Islet of Langerhans (tissue), 1 donor: ENCODE results near the gene MTUS2.

Experiments used
- FAIRE-seq: peaks from one replicate; lab custom pipeline; 2011; peaks lifted over from hg19 to GRCh38; lab: Jason Lieb, UNC

MTUS2 gene

DNA sequence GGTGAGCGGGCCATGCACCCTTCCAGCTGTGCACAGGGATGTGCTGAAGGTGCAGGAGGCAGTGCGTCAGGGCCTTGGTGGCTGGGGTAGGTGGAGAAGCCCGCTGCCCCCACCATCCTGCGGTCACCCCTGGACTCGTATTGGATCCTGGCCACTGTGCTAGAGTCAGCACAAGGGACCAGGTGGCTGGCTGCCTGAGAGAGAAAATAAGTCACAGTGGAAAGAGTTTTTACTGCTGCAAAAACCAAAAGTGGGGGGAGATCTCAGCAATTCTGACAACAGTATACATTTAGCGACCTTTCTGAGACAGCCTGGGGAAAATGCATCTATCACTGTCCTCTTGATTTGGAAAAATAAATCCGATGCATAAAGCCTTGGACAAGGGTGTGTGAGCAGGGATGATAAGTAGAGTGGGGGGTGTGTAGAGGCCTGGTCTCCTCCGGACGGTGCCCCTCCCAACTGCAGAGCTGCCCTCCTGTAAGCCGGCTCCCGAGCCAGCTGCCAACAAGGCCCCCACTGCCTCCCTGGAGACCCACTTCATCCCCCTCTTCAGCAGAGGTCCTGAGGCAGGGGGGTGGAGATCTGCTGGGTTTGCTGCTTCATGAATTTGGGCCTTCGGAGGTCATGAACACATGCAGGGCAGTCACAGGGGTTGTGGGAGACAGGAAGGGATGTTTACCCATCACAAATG, 691.1 kb downstream of the MTUS2 start:
- FAIRE-seq, result no peak

DNA sequence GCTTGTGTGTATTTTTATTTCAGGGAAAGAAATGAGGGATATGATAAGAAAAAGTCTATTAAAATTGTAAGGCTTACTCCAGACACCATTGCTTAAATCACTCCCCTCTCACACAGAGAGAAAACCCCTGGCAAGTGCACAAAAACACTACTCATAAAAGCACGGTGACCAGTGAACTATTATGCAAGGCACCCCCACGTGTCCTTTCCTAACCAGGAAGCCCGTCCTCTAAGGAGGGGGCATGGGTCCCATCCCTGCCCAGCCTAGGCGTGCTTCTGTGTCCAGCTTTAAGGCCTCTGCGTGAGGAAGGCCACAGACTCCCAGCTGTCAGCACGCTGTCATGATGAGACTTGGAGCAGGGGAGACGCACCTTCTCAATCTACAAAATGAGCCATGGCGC, 691.8 kb downstream of the MTUS2 start:
- no peak for FAIRE-seq

DNA sequence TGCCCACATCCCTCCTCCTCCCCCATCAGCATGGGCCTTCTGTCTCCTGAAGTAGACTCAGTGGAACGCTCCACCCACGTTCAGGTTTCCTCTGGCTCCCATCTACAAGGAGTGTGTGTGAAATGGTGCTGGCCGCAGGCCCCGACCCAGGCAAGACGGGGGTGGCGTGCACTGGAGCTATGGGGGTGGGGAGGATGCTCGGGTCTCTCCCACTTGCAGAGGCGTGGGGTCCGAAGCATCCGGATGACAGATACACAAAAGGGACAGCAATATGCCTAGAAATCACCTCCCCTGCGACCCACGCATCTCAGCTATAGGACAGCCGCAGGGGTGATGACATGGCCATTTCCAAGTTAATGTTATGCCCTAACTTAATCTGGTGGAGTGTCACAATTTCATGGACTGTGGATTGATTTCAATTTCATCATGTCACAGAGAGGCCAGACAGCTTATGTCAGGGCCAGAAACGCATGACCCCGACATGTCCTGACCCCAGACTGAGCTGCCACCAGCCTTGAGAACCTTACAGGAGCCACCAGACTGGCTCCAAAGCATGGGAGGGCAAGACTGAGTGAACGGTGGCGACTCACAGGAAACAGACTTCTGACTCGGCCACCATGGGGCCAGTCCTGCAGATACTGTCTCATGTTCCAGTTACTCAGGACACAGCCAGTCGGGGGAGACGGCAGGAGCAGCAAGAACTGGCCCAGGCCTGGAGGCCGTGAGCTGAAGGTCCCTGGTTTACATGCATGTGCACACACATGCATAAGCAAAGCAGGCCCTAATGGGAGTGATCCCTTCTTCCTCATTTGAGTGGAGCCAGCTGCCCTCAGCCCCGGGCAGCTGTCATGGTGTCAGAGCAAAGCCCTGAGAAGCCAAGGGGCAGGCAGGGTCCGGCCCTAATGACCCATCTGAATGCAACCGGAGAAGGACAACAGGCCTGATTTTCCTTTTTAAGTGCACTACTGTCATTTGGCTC, 693.2 kb downstream of the MTUS2 start:
- FAIRE-seq, result no peak

DNA sequence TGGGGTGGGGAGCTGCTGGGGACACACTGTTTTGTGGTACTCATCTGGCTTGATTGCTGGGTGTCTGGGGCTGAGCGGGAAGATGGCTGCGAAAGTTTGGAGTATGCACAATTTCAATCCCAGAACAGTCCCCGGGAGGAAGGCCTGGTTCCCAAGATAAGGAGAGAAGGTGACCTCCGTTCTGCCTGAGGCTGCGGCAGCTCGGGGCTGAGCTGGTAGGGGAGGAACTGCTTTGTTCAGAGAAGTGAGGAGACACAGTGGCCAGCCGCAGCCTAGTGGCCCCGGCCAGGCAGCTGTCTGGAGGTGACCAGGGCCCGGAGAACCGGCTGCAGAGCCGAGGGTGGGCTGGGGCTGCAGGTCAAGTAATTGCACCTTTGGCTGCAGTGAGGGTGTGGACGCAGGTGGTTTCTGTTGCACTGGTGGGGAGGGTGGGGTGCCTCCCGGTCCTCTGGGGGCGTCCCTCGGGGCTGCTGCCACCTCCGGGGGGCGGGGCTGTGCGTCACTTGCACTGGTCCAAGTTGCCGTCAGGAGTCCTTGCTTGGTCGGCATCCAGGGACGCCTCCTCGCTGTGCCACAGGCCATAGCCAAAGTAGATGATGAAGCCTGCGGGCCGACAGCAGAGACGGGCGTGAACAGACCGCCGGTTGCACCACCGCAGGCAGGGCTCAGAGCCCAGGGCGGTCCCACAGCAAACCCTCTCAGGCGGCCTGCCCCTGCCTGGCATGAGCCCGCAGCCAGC, 694.0 kb downstream of the MTUS2 start:
- FAIRE-seq, result no peak

DNA sequence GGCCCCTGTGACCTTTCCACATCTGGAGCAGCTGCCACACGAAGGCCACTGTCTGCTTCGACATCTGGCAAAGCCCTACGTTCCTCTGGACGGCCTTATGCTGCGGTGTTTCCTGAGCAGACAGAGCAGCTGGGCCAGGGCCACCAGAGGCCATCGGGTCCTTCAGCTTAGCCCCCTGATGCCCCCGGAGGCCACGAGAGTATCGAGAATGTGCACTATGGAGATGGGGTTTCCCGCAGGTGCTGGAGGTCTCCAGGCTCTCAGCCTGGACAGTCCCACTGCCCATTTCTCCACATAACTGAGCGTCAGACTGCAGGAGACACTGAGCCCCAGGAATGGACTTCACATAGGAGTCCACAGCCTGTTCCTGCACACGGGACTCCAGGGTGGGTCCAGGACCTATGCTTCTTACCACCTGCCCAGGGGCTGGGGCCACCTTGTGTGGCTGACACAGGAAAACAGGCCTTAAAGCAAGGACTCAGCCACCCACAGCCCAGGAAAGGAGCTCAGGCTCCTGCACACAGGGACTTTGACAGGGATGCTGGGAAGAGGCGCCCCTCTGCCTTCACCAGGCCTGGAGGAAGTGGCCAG, 694.7 kb downstream of the MTUS2 start:
- no peak for FAIRE-seq

DNA sequence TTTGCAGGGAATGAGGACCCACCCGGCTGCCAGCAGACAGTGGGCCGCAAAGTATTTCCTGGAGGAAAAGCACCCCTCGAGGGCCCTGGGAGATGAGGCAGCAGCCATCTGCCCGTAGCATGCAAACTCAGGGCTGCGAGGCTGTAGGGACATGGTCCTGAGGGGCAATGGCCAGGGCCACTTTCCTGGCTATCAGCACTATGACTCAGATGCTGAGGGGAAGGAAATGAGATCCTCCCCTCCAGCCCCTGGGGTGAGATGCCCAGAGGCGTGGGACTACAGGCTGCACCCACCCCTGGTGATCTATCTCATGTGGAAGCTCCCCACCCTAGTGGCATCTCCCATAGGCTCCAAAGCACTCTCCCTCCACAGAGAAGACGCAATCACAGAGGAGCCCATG, 695.2 kb downstream of the MTUS2 start:
- no peak for FAIRE-seq

DNA sequence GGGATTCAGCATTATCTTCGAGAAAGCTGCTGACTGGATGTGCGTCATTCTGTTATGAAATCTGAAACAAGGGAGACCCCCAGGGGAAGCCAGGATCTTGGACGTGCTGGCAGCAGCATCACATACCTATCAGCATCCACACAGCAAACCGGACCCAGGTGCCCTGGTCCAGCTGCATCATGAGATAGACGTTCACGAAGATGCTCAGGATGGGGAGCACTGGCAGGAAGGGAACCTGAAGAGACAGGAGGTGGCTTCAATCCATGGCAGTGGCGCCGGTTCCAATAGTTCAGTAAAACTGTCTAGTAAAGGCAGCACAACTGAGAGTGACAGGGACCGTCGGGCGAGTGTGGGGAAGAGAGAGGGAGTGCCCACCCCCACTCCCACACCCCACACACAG, 695.9 kb downstream of the MTUS2 start:
- no peak for FAIRE-seq

DNA sequence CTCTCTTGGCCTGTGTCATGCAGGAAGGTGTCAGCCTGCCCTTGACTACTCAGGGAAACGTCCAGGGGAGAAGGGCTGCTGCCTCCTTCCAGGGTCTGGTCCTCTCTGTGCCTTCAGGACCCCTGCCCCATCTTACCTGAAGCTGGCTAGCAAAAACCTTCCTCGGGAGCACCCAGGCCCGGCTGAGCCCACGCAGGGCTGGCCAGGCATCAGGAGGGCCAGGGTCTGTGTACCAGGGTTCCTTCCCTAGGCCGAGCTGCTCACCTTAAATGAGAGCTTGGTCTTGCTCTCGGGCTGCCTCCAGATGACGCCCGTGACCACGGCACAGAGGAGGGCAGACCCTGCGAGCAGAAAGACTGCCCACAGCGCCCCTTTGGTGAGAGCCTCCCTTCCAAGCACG, 696.7 kb downstream of the MTUS2 start:
- FAIRE-seq, result no peak

DNA sequence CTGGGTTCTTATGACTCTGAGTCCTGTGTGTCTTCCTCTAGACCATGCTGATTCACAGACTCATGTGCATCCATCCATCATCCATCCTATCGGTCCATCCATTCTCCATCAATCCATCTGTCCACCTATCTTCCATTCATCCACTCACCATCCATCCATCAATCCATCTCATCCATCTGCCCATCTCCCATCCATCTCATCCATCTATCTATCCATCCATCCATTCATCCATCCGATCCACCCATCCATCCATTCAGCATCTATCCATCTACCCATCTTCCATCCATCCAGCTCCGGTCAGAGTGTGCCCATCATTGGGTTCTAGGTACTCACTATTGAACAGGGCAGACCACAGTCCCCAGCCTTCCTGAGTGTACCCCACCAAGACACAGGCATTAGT, 699.8 kb downstream of the MTUS2 start:
- no peak for FAIRE-seq

DNA sequence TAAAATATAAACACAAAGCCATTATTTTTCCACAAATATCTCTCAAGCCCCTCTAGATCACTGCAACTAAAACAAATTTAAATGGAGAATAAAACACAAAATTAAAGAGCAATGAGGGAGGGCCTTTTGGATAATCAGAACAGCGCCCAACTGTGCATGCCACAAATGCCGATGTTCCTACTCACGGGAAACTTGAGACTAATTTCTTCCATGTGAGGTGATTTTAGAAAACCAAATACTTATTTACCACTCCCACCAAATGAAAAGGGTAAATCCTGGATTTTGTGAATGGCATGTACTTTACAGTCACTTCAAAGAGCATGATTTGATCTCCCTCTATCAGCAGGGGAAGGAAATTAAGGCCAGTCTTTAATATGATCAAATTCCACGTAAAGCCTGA, 700.5 kb downstream of the MTUS2 start:
- FAIRE-seq, result no peak

DNA sequence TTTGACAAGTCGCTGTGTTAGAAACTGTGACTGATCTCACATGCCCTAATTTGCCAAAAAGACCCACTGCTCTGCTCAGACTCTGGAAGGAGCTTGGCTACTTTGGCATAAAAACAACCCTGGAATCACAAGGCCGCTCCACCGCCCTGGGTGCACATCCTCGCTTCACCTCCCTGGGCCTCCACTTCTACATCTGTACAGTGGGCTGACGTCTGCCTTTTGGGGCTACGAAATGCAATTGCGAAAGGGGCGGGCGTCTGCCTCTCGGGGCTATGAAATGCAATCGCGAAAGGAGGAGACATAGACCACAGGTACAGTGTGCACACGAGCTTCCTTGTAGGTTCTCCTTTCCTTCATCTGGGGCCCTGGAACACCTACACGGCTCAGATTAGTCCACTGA, 701.2 kb downstream of the MTUS2 start:
- FAIRE-seq, result no peak

DNA sequence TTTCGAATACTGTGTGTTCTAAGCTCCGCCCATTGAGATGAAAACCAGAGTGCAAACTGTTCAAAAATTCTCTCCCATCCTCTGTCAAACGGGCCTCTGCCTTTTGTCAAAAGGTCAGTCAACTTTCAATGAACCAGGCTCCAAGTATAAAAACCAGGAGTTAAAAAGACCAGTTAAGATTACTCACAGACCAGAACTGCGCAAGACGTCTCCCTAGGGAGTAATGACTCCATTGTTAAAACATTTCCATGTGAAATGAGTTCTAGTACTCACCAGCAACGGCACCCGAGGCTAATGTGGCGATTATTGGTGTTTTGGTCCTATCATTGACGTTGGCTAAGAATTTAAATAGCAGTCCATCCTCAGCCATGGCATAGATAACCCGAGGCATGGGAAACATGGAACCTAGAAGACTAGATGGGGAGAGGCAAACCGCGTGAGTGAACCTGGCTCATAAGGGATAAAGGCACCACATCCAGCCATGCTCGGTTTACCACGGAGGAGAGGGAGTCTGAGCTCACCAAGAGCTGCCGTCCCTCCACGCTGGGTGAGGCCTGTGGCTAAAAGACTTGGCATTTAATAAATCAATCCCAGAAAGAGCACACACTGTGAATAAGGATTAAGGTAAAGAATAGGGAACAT, 702.0 kb downstream of the MTUS2 start:
- no peak for FAIRE-seq

DNA sequence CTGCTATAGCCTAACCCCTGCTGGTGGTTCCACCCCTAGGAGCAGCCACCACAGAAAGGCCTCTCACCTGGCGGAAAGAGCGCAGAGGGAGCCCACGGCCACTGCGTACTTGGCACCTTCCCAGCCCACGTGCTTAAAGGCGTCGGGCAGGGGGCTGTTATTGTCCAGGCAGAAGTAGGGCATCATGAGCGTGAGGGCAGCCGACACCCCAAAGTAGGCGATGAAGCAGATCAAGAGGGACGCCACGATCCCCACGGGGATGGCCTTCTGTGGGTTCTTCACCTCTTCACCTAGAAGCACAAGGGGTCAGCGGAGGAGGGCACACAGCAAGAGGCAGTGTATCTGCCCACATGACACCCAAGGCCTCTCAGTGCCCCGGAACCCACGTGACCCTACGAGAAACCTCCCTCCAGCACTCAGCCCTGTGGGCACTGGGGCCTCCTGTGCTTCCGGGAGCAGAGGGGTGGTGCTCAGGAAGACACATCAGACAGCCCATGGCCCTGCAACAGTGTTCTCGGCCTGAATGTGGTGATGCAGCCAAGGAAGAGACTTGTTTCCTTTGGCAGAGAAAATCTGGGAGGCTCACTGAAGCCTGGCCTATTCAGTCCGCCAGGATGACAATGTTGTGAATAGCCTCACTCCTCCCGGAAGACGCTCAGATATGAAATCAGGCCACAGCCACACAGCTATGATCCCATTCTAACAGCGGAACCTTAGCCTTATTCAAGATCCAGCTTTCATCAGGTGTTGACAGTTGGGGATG, 703.2 kb downstream of the MTUS2 start:
- FAIRE-seq, result no peak

DNA sequence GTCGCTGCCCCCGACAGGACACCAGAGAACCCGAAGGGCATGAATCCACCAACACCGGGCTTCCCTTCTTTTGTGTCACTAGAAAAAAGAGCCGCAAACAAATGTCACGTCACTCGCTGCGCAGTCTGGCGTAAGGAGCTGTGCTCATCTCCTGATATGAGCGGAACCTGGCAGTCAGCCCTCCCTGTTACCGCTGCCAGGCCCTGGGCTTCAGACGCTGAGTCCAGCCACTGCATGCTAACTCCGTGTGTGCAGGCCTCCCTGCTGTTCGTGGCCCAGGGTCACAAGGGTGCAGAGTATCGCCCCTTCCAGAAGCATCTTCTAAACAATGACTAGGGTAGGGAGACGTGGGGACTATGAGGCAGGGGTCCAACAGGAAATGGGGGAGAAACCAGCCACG, 704.0 kb downstream of the MTUS2 start:
- no peak for FAIRE-seq

DNA sequence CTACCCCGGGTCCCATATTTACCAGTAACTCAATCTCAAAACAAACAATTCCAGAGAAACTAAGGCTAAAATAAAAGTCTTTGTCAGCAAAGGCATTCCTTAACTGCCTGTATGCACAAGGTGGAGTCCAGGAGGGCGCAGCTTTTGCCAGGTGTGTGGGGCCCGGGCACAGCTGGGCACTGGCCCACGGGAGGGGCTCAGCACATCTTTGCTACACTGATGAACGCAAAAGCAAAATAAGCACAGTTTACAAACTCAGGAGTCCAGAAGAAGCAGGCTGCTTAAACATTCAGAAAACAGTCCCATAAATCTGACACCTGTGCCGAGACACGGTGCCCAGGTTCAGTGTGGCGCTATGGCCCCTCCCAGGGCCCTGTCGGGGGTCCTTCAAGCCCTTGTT, 704.5 kb downstream of the MTUS2 start:
- no peak for FAIRE-seq

DNA sequence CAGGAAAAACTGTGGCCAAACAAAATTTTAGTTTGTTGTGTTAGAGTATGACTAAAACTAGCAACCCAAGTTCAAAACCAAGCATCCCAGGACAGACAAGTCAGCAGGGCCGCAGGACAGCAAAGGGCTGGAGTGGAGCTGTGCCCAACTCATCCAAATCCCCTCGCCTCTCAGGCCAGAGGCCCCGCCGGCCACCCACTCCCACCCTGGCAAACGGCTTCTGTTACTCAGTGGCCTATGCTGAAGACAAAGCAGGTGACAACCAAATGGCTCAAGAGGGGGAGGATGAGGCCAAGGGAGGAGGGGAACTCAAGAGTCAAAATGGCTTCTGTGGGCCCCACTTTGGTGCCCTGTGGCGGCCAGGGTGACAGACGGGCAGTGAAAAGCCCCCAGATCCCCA, 705.6 kb downstream of the MTUS2 start:
- FAIRE-seq, result no peak

DNA sequence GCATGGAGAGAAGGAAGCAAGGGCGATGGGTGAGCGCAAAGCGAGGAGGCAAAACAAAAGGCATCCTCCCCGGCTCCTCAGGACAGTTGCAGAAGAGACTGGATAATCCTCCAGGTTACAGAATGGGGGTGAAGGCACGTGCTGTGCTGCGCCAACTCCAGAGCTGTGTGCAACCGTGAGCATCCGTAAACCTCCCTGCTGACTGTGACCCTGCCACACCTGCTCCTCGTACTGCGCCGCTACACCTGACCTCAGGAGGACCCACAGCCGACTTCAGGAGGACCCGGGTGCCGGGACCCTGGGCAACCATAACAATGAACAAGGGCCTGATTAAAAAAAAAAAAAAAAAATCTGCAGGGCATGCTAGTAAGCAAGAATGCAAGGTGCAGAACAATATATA, 706.6 kb downstream of the MTUS2 start:
- no peak for FAIRE-seq

DNA sequence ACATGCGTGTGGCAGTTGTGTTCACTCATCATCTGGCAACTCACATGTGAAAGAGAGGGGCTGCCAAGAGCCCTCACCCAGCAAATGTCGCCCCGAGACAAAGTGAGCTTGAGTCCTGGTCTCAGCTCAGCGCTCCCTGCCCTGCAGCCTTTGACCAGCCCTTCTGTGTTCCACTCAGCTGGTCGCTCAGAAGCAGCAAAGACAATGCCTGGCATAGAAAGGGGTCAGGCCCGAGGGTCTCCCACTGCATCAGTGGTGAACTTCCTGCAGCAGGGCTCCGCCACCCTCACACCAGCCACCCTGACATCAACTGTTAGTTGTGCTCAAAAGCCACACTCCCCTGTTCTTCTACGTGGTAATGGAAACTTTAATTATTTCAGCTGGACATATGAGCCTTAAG, 707.4 kb downstream of the MTUS2 start:
- FAIRE-seq, result no peak

DNA sequence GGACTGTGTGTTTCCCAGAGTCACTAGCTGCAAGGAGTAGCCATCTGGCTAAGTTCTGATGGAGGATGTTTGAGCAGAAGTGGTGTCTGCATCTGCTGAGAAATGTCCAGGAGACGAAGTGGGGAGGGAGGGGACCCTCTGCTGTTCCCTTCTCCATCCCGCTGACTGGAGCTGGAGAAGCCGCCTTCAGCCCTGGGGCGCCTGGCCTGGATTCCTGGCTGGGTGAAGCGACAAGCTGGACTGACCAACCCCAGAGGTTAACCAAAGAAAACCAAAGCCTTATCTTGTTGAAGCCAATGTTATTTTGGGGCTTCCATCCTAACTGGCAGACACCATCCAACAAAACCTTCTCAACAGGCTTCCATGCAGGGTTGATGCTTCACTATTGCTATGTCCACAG, 707.8 kb downstream of the MTUS2 start:
- no peak for FAIRE-seq

DNA sequence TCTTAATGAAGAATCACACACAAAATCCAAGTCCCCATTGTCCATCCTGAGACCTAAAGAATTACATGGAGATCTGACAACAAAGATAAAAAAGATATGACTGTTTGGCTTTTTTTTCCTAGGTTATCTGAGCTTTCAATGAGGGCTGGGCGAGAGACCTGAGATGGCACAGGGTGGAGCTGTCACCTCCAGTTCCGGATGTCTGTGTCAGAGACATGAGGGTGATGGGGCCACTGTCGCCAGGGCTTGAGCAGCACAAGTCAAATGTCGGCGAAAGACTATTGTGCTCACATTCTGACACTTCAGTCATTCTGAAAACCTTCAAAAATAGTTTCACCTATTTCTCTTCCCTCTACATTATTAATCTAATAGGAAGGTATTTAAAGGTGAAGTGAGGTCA, 709.6 kb downstream of the MTUS2 start:
- no peak for FAIRE-seq

DNA sequence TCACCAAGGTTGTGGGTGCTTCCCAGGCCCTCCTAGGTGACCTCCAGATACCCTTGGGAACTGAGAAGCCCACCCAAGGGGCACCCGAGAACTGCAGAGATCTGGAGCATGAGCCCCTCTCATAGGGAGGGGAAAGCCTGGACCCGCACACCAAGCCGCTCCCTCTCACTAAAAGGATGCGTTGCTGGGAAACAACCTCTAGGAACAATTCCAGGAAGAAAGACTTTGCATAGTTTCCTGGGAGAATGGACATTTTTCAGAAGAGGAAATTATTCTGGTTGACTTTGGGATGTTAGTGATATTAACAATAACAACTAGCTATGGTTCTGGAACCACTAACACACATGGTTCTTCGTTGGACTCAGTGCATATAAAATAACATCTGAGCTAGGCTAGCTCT, 710.8 kb downstream of the MTUS2 start:
- no peak for FAIRE-seq
